ENCODE data around the gene PRMT2. TPM values are rescaled to one million over a fixed set of nuclear protein-coding genes. Genes with fewer than 3 reads are reported as not detected.

PRMT2 gene
- total RNA-seq, 2 donors from 2014 or later, result 73.6 to 87.1 TPM

GRCh38 chr21:46600305-46600704 is 35.2 kb upstream of the PRMT2 start:
- 84 to 87% methylated on average over 3 to 5 of the region's 5 CpGs for WGBS, 2 experiments (ENCODE audit: insufficient coverage in 1 of 2, insufficient read length in 1 of 2)
- Mint-ChIP-seq H3K36me3 (ENCODE audit: low read depth) (no peaks in the 10 kb centered on the region), H3K27me3 (ENCODE audit: insufficient read depth) (peaks cover 5% of the 10 kb centered on the region), H3K9me3 (peaks cover 4% of the 10 kb centered on the region), H3K27ac (no peak overlapping the region), H3K4me1 (peaks cover 2% of the 10 kb centered on the region), H3K4me3 (no peak overlapping the region)
- peaks cover 3% of the 10 kb centered on the region for H3K4me1 ChIP-seq (ENCODE audit: control insufficient read depth, insufficient read depth, low read length)
- peak overlapping the region; percentile 96 for H3K27ac ChIP-seq (ENCODE audit: low read depth, low read length)
- no peak for DNase-seq
- H3K9ac ChIP-seq (ENCODE audit: extremely low read depth, low read length, poor library complexity, severe bottlenecking), result no peak overlapping the region
- TF ChIP-seq, protein P1, sequence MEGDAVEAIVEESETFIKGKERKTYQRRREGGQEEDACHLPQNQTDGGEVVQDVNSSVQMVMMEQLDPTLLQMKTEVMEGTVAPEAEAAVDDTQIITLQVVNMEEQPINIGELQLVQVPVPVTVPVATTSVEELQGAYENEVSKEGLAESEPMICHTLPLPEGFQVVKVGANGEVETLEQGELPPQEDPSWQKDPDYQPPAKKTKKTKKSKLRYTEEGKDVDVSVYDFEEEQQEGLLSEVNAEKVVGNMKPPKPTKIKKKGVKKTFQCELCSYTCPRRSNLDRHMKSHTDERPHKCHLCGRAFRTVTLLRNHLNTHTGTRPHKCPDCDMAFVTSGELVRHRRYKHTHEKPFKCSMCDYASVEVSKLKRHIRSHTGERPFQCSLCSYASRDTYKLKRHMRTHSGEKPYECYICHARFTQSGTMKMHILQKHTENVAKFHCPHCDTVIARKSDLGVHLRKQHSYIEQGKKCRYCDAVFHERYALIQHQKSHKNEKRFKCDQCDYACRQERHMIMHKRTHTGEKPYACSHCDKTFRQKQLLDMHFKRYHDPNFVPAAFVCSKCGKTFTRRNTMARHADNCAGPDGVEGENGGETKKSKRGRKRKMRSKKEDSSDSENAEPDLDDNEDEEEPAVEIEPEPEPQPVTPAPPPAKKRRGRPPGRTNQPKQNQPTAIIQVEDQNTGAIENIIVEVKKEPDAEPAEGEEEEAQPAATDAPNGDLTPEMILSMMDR (conservative IDR thresholded peaks at IDR 0.05), result no peak
- H3K36me3 ChIP-seq (ENCODE audit: control insufficient read depth, insufficient read depth, low read length), result no peaks in the 10 kb centered on the region
- H3K9me3 ChIP-seq (ENCODE audit: control insufficient read depth, low read length), result no peaks in the 10 kb centered on the region
- peaks cover 8% of the 10 kb centered on the region for H3K27me3 ChIP-seq (ENCODE audit: control insufficient read depth, insufficient read depth, low read length, poor library complexity, severe bottlenecking)
- no peak overlapping the region for H3K4me3 ChIP-seq (ENCODE audit: low read length)

DNA sequence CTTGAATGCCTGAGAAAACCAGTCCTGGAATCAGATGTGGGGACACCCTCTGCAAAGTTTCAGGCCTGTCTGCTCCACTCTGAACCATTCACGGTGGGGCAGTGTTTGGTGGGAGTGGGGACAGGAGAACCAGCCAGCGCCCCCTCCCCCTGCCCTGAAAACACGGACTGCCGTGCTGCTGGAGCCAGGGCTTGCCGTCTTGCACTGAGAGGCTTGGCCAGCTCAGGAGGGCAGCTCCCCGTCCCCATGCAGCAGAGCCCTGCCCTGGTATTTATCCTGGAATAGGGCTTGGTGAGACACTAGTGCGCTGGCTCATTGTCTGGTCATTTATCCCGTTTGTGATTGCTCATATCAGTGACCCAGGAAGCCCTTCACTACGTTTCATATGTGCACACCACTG is 34.5 kb upstream of the PRMT2 start:
- Mint-ChIP-seq H3K4me1 (peaks cover 2% of the 10 kb centered on the region), H3K27ac (no peak overlapping the region), H3K4me3 (no peak overlapping the region), H3K27me3 (ENCODE audit: insufficient read depth) (peaks cover 5% of the 10 kb centered on the region), H3K36me3 (ENCODE audit: low read depth) (no peaks in the 10 kb centered on the region), H3K9me3 (peaks cover 2% of the 10 kb centered on the region)
- TF ChIP-seq, protein P1 (conservative IDR thresholded peaks at IDR 0.05), result no peak
- Histone ChIP-seq H3K36me3 (ENCODE audit: control insufficient read depth, insufficient read depth, low read length) (no peaks in the 10 kb centered on the region), H3K4me3 (ENCODE audit: low read length) (no peak overlapping the region), H3K27me3 (ENCODE audit: control insufficient read depth, insufficient read depth, low read length, poor library complexity, severe bottlenecking) (peaks cover 8% of the 10 kb centered on the region), H3K9me3 (ENCODE audit: control insufficient read depth, low read length) (no peaks in the 10 kb centered on the region), H3K27ac (ENCODE audit: low read depth, low read length) (no peak overlapping the region), H3K9ac (ENCODE audit: extremely low read depth, low read length, poor library complexity, severe bottlenecking) (no peak overlapping the region), H3K4me1 (ENCODE audit: control insufficient read depth, insufficient read depth, low read length) (peaks cover 3% of the 10 kb centered on the region)
- DNase-seq, result peak; percentile 33
- WGBS, 2 experiments (ENCODE audit: insufficient coverage in 1 of 2, insufficient read length in 1 of 2), result 78 to 88% methylated on average over 5 to 9 of the region's 9 CpGs

GRCh38 chr21:46603228-46603627 is 32.2 kb upstream of the PRMT2 start:
- Mint-ChIP-seq H3K4me1 (peaks cover 2% of the 10 kb centered on the region), H3K9me3 (no peaks in the 10 kb centered on the region), H3K27ac (no peak overlapping the region), H3K36me3 (ENCODE audit: low read depth) (no peaks in the 10 kb centered on the region), H3K4me3 (no peak overlapping the region), H3K27me3 (ENCODE audit: insufficient read depth) (peaks cover 14% of the 10 kb centered on the region)
- H3K9ac ChIP-seq (ENCODE audit: extremely low read depth, low read length, poor library complexity, severe bottlenecking), result no peak overlapping the region
- peaks cover 8% of the 10 kb centered on the region for H3K27me3 ChIP-seq (ENCODE audit: control insufficient read depth, insufficient read depth, low read length, poor library complexity, severe bottlenecking)
- H3K4me3 ChIP-seq (ENCODE audit: low read length), result no peak overlapping the region
- peak; percentile 65 for DNase-seq
- H3K4me1 ChIP-seq (ENCODE audit: control insufficient read depth, insufficient read depth, low read length), result peaks cover 3% of the 10 kb centered on the region
- 62 to 90% methylated on average over 2 to 6 of the region's 9 CpGs for WGBS, 2 experiments (ENCODE audit: insufficient coverage in 1 of 2, insufficient read length in 1 of 2)
- TF ChIP-seq, protein P1 (conservative IDR thresholded peaks at IDR 0.05), result no peak
- H3K27ac ChIP-seq (ENCODE audit: low read depth, low read length), result no peak overlapping the region
- H3K9me3 ChIP-seq (ENCODE audit: control insufficient read depth, low read length), result no peaks in the 10 kb centered on the region
- no peaks in the 10 kb centered on the region for H3K36me3 ChIP-seq (ENCODE audit: control insufficient read depth, insufficient read depth, low read length)

Measured in endodermal cell (in vitro differentiated cells).